SK-N-SH treated with all-trans-retinoic acid at 6 μM for 48 hours (cell line): ENCODE data around the gene ZMIZ1.

ENCODE experiments used
- ESRRG ChIP-seq: fragments of 250-450 bp; sonication (Bioruptor Pico); IDR thresholded peaks from 2 replicates; pipeline ENCODE4 v1.6.1; 2021; ENCODE audit warnings: mild to moderate bottlenecking
- PATZ1 ChIP-seq: fragments of 250-450 bp; sonication (Bioruptor Pico); IDR thresholded peaks from 2 replicates; pipeline ENCODE4 v1.8.0; 2020; ENCODE audit warnings: mild to moderate bottlenecking, moderate library complexity, borderline replicate concordance
- POU6F1 ChIP-seq: fragments of 250-450 bp; sonication (Bioruptor Pico); IDR thresholded peaks from 2 replicates; pipeline ENCODE4 v1.8.0; 2021; ENCODE audit warnings: low read depth, mild to moderate bottlenecking, moderate library complexity, borderline replicate concordance
- RARB ChIP-seq: fragments of 250-450 bp; sonication (Bioruptor Pico); IDR thresholded peaks from 2 replicates; pipeline ENCODE4 v1.8.0; 2021; ENCODE audit warnings: mild to moderate bottlenecking, moderate library complexity
- ZFP30 ChIP-seq: fragments of 450-650 bp; formaldehyde crosslinking; IDR thresholded peaks from 2 replicates; pipeline ENCODE4 v1.5.0; 2022; ENCODE audit warnings: mild to moderate bottlenecking, moderate library complexity

- no peak for TF ChIP-seq RARB
- no peak for TF ChIP-seq POU6F1 (CRISPR knock-in tag)
- TF ChIP-seq ESRRG (CRISPR knock-in tag), result no peak
- TF ChIP-seq ZFP30, result no peak
- TF ChIP-seq PATZ1 (CRISPR knock-in tag), result no peak
These were observed 233.2 kb downstream of the ZMIZ1 start for GRCh38 chr10:79301754-79302530.
